ENCODE measurements around the gene CD164.

CD164 gene

DNA sequence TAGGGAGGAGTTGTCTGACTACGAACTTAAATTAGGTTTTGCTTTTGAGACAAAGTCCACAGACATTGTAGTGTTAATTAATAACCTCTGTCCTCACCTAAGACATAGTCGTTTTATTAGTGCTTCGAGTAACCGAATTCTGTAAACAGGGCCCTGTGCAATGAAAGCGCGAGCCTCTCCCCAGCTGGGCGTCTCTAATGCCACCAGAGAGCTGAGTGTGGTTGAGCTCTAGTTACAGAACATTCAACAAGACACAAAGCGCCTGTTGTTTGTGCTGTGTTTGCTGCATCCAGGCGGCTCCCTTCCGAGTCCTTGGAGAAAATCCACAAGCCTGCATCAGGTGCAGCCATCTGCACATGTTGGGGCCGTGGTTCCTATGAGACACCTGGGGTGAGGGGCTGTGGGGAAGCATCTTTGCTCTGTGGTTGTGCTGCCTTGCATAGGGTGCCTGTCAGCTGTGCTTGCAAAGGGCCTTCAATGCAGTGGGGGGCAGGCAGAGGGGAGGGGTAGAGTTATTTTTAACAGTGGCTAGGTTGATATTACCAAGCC, 63.9 kb downstream of the CD164 start:
- DNase-seq, result no peak
- Histone ChIP-seq H3K4me3 (ENCODE audit: low read depth, low read length) (no peak overlapping the region), H3K36me3 (no peaks in the 10 kb centered on the region), H3K4me1 (no peaks in the 10 kb centered on the region), H3K9me3 (no peaks in the 10 kb centered on the region), H3K27me3 (no peaks in the 10 kb centered on the region)
- TF ChIP-seq, protein P1, sequence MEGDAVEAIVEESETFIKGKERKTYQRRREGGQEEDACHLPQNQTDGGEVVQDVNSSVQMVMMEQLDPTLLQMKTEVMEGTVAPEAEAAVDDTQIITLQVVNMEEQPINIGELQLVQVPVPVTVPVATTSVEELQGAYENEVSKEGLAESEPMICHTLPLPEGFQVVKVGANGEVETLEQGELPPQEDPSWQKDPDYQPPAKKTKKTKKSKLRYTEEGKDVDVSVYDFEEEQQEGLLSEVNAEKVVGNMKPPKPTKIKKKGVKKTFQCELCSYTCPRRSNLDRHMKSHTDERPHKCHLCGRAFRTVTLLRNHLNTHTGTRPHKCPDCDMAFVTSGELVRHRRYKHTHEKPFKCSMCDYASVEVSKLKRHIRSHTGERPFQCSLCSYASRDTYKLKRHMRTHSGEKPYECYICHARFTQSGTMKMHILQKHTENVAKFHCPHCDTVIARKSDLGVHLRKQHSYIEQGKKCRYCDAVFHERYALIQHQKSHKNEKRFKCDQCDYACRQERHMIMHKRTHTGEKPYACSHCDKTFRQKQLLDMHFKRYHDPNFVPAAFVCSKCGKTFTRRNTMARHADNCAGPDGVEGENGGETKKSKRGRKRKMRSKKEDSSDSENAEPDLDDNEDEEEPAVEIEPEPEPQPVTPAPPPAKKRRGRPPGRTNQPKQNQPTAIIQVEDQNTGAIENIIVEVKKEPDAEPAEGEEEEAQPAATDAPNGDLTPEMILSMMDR (IDR thresholded peaks at IDR 0.05; ENCODE audit: low read depth, low read length), result no peak

DNA sequence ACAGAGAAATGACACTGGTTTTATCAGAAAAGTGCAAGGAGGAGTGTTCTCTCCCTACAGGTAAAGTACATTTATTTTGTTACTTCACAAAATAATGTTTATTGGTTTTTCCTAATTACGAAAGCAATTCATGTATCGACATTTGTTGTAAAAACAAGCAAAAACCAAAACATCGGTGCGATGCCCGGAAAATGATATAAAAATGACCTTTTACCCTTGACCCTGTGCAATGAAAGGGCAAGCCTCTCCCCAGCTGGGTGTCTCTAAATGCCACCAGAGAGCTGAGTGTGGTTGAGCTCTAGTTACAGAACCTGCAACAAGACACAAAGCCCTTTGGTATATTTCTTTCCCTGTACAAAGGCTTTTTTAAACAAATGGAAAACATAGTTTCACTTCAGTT, 65.4 kb downstream of the CD164 start:
- TF ChIP-seq, protein P1 (IDR thresholded peaks at IDR 0.05; ENCODE audit: low read depth, low read length), result no peak
- H3K27me3 ChIP-seq, result no peaks in the 10 kb centered on the region
- H3K36me3 ChIP-seq, result no peaks in the 10 kb centered on the region
- DNase-seq, result no peak
- H3K9me3 ChIP-seq, result no peaks in the 10 kb centered on the region
- no peak overlapping the region for H3K4me3 ChIP-seq (ENCODE audit: low read depth, low read length)
- no peaks in the 10 kb centered on the region for H3K4me1 ChIP-seq

Data from BE2C (cell line).